ENCODE measurements around the gene SYT6.
"Not testable (repeated sequence)": the region's sequence is repeated elsewhere in the genome, so short reads cannot be mapped to it uniquely, and the experiment has no call there.

SYT6 gene

GRCh38 chr1:114075546-114076242 is 78.0 kb downstream of the SYT6 start:
- no peak overlapping the region for H3K4me3 ChIP-seq (ENCODE audit: low read depth, low read length)

DNA sequence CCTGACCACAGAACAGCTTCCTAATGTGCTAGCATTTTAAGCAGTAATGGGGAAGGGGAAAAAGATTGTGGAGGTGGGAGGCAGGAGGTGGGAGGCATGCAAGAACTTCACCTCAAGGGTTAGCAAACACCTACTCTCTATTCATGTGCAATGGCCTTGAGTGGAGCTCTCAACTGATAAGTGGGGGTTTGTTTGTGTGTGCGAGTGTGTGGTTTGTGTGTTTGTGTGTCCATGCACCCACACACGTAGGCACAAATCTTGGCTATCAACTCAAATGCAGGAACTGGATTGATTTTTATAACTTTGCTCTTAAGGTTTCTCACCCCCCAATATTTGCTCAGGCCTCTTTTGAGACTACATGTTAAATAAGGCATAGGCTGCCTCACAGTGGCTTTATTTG is 78.6 kb downstream of the SYT6 start:
- no peak overlapping the region for H3K4me3 ChIP-seq (ENCODE audit: low read depth, low read length)

DNA sequence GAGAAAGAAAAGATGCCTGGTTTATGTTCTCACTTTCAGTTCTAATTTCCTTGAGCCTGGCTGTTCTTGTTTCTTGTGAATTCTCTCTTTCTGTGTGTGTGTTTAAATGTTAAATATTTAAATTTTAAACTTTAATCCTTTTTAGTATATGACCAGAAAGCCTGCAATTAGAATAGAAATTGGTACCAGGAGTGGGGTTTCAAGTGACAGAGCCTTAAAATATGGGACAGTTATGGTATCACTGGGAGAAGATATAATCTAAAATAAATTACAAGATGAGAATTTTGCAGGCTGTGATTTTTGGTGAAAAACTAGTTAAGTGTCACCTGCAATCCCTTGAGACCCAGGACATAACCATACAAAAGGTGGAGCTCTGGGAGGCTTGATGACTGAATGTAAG is 81.4 kb downstream of the SYT6 start:
- H3K4me3 ChIP-seq (ENCODE audit: low read depth, low read length) = no peak overlapping the region

DNA sequence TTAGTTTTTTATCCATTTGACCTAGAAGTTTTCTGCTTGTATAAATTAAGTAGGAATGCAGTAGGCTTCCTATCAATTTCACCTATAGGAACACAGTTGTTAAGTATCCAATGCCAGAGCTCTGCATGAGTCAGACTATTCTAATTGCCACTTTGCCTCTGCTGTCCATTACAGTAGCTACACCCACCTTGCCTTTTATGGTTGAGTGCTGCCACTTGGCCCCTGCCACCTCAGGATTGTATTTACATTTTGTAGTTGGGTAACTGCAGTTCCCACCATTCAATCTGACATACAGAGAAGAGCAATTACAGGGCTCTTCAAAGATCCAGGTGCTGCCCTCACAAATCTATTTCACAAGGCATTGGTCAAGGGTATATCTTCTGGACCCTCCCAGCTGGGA is 83.9 kb downstream of the SYT6 start:
- not testable (repeated sequence) for H3K4me3 ChIP-seq (ENCODE audit: low read depth, low read length)

DNA sequence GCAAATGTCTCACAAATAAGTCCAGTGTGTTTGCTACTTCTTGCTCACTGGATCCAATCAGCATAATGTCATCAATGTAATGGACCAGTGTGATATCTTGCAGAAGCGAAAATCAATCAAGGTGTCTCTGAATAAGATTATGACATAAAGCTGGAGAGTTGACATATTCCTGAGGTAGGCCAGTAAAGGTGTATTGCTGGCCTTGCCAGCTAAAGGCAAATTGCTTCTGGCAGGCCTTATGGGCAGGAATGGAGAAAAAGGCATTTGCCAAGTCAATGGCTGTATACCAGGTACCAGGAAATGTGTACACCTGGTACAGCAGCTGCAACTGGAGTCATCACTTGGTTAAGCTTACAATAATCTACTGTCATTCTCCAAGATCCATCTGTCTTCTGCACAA is 85.0 kb downstream of the SYT6 start:
- not testable (repeated sequence) for H3K4me3 ChIP-seq (ENCODE audit: low read depth, low read length)

- not testable (repeated sequence) for H3K4me3 ChIP-seq (ENCODE audit: low read depth, low read length)
Measured at GRCh38 chr1:114065671-114066070, 88.0 kb downstream of the SYT6 start.

GRCh38 chr1:114063544-114063943 is 90.1 kb downstream of the SYT6 start:
- H3K4me3 ChIP-seq (ENCODE audit: low read depth, low read length) = no peak overlapping the region

- H3K4me3 ChIP-seq (ENCODE audit: low read depth, low read length) = no peak overlapping the region
Measured at GRCh38 chr1:114062477-114063099, 91.1 kb downstream of the SYT6 start.

DNA sequence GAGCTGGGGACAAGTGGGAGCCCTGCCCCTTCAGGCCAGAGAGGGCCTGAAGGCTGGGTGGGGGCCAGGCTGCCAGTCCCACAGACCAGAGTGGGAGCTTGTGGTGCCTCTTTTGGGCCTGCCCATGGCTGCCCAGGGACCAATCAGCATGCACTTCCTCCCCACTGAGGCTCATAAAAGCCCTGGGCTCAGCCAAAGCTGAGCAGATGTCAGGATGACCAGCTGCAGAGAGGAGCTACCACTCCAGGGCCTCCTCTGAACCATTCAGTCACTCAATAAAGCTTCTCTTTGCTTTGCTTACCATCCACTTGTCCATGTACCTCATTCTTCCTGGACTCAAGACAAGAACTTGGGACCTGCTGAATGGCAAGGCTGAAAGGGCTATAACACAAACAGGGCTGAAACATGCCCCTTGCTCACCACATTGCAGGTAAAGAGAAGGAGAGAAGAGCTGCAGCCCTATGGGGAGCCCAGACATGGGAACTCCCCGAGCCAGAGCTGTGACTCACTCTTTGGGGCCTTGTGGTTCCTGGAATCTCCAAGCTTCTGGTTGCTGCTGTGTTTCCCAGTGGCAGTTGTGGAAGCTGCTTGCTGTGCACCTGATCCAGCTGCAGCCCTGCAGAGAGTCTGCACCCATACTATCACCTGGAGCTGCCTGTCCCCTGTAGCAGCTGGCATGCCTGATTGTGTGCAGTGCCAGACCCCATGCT is 92.4 kb downstream of the SYT6 start:
- no peak overlapping the region for H3K4me3 ChIP-seq (ENCODE audit: low read depth, low read length)

- H3K4me3 ChIP-seq (ENCODE audit: low read depth, low read length) = not testable (repeated sequence)
Measured at GRCh38 chr1:114058236-114058635, 95.4 kb downstream of the SYT6 start.

DNA sequence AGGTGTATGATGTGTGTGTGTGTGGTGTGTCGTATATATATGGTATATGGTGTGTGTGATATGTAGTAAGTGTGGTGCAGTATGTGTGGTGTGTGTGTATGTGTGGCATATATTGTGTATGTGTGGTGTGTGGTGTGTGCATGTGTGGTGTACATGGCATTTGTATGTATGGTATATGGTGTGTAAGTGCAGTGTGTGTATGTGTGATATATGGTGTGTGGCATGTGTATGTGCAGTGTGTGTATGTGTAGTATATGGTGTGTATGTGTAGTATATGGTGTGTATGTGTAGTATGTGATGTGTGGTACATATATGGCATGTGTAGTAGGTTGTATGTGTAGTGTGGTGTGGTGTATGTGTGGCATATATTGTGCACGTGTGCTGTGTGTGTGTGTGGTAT is 99.5 kb downstream of the SYT6 start:
- no peak overlapping the region for H3K4me3 ChIP-seq (ENCODE audit: low read depth, low read length)

GRCh38 chr1:114048232-114048631 is 105.4 kb downstream of the SYT6 start:
- no peak overlapping the region for H3K4me3 ChIP-seq (ENCODE audit: low read depth, low read length)

GRCh38 chr1:114043548-114043947 is 110.1 kb downstream of the SYT6 start:
- no peak overlapping the region for H3K4me3 ChIP-seq (ENCODE audit: low read depth, low read length)

- no peak overlapping the region for H3K4me3 ChIP-seq (ENCODE audit: low read depth, low read length)
Measured at GRCh38 chr1:114043054-114043453, 110.6 kb downstream of the SYT6 start.

GRCh38 chr1:114040273-114041015 is 113.2 kb downstream of the SYT6 start:
- no peak overlapping the region for H3K4me3 ChIP-seq (ENCODE audit: low read depth, low read length)

Data from iPS-11a (cell line).